Smooth muscle cell of the brain vasculature (primary cell): ENCODE data around the gene KRT76.

Source experiments
- DNase-seq: peaks from one replicate; pipeline ENCODE4 v3.0.0-alpha.2; 2012; ENCODE audit warnings: low read depth, low spot score

KRT76 gene

DNA sequence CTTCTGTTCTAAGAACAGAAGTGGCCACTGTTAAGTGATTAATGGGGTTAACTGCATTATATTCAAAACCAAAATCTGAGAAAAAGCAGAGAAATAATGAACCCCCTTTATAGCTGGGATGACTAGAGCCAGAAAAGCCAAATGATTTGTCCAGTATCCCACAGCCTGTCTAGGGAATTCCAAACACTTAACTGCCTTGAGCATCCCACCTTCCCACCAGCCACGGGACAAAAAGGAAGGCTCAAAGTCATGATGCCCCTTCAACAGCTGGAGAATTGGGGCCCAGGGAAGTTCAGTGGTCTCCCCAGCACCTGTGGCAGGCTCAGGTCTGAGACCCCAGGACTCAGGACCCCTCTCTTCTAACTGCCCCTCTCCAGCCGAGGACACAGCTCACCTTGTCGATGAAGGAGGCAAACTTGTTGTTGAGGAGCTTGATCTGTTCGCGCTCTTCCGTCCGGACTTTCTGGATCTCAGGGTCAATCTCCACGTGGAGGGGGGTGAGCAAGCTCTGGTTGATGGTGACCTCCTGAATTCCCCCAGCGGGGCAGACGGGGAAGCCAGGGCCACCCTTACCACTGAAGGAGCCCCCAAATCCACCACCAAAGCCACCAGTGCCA is 36.2 kb upstream of the KRT76 start:
- DNase-seq: no peak

DNA sequence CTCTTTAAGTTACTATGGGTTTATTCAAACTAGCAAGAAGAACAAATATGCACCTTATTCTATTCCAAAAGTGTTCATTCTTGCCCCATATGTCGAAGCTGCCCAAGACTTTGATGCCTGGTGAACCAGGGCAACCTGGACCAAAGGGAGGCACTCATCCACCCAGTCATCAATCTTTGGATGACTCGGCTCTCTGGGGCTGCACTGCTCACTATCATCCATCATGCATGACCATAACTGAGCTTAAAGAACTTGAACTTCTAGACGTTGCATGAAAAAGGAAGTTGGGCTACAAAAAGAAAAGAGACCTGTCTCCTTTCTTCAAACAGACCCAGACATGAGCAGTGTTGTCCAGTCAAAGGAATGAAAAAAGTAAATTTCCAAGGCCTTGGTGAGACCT is 35.6 kb upstream of the KRT76 start:
- DNase-seq: no peak

DNA sequence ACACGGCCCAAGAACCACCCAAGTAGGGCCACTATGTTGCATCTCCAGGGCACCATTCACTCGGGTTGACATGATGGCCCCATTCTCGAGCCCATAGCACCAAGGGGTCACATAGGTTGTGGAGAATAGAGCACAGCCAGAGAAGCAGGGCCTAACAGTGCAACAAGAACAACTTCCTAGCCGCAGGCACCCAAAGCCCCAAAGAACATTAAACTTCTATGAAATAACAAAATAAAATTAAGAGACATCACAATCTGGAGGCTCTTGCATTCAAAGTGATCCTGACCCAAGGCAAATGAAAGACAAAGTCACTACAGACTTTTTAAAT is 34.9 kb upstream of the KRT76 start:
- DNase-seq: no peak

DNA sequence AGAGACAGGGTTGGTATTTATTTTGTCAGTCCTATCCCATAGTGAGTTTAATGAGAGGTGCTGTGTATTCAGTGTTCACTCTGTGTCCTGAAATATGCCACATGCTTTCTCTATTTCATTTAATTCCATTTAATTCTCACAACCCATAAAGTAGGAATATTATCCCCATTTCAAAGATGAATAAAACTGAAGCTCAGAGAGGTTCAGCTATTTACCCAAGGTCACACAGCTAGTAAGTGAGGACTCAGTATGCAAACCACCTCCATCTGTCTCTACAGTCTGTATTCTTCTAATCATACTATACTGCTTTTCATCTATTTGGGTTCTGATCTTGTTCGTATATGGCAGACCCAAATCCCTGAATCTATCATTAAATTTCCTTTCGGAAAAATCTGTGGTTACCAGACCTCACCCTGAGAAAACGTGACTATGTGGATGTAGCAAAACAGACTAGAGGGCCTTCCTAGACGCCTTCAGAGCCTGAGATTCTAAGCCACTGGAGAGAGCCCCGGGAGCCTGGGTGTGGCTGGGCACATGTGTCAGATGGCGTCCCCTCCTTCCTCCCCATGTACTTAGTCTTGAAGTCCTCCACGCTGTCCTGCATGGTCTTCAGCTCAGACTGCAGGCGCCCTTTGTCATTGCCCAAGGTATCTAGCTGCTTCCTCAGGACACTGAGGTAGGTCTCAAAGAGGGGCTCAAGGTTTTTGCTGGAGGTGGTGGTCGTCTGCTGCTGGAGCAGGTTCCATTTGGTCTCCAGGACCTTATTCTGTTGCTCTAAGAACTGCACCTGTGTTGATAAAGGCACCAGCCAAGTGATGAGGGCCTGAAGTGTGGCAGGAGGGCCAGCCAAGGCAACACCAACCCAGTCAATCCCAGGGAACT is 34.3 kb upstream of the KRT76 start:
- DNase-seq: no peak

DNA sequence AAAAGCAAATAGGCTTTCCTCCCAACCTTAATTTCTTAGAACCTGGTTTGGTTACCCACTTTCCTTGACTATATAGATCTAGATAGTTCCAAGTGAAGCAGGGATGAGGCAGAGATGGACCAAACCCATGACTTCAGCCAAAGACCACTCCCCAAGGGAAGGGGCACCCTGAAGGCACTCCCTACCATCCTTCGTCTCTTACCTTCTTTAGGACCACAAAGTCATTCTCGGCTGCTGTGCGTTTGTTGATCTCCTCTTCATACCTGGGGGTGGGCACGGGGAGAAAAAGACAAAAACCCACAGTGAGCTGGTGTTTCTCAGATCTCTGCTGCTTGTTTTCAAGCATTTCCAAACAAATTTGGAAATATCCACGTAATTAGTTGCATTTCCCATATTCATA is 33.4 kb upstream of the KRT76 start:
- DNase-seq: no peak

DNA sequence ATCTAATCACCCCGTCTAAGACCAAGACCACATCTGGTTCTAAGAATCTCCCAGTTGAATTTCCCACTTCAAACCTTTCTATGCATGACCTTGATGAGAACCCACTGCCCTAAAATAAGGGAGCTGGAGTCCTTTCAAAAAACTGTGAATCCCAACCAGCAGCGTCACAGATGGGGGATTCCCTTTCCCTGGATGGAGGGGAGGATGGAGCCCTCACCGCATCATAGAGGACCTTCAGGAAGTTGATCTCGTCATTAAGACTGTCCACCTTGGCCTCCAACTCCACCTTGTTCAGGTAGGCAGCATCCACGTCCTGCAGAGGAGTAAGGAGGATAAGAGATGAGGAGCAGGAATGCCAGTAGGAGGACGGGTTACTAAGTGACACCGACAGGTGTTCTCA is 32.0 kb upstream of the KRT76 start:
- no peak for DNase-seq

DNA sequence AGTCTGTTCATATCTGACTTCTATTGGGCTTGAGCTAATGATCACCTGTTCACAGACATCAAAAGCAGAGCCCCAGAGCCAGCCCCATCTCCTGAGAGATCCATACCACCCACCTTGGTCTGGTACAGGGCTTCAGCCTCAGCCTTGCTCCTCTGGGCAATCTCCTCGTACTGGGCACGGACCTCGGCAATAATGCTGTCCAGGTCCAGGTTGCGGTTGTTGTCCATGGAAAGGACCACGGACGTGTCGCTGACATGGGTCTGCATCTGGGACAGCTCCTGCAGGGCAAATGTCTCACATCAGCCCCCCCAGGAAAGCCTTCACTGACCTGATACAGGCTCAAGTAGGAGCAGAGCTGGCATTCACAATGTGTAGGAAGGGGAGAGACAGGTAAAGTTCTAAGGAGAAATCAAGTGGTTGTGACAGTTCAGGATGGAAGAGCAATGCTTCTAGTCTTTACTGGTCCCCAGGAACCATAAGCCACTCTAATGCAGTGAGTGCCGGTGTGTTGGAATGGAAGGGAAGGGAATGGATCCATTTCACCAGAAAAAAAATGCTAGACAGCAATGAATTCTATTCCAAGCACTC is 31.5 kb upstream of the KRT76 start:
- no peak for DNase-seq

DNA sequence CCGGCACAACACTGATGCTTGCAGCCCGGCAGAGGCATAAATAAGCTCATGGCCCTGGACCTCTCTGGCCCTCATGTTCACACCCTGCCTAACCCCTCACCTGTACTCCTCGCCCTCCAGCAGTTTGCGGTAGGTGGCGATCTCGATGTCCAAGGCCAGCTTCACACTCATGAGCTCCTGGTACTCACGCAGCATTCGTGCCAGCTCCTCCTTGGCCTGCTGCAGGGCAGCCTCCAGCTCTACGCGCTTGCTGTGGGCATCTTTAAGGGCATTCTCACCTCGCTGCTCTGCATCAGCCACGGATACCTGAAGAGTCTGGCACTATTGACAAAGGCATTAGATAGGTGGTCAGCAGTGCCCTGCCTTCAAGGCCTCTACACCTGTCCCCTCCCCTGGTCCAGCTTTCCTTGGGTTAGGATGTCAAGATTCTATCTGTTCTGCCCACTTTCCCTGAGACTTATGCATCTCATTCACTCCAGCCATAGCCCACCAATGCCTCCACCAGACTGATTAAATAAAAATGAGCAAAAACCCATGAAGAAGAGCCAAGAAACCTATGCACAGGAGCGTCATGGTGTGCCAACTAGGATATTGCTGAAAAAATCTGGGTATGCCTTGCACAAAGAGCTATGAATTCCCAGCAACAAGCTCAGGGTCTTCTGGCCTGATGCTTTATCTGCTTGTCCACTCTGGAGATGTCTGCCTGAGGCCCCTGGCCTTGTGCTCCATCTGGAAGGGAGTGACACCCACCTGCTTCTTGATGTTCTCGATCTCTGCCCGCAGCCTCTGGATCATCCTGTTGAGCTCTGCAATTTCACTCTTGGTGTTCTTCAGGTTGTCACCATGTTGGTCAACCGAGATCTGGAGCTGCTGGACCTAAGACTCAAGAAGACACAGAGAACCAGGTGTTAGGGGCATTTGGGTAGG is 30.7 kb upstream of the KRT76 start:
- DNase-seq: no peak

DNA sequence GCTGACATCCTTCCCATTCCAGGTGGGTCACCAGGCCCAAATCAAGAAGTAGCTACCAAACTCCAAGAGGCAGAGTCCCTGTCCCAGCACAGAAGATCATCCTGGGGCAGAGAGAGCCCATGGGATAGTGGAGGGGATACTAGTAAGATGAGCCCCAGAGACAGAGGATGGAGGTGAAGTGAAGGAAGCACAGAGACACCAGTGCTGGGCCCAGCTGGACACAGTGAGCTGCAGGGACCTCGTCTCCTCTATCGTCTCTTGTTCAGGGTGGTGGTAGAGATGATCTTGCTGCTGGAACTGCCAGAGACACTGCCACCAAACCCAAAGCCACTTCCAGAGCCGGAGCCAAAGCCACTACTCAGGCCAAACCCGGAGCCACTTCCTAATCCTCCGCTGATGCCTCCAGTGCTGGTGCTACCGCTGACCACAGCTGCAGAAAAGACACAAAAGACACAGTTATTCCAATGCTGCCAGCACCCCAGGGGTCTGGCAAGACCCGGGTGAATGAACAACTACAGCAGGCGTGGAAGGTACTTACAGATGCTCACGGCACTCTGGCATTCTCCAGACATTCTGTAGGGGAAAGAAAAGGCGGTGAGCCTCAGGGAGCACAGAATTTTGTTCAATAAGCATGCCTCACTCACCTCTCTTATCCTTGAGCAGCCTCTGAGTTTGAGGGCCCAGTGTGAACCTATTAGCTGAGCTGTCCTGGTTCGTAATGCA is 29.8 kb upstream of the KRT76 start:
- DNase-seq: no peak

DNA sequence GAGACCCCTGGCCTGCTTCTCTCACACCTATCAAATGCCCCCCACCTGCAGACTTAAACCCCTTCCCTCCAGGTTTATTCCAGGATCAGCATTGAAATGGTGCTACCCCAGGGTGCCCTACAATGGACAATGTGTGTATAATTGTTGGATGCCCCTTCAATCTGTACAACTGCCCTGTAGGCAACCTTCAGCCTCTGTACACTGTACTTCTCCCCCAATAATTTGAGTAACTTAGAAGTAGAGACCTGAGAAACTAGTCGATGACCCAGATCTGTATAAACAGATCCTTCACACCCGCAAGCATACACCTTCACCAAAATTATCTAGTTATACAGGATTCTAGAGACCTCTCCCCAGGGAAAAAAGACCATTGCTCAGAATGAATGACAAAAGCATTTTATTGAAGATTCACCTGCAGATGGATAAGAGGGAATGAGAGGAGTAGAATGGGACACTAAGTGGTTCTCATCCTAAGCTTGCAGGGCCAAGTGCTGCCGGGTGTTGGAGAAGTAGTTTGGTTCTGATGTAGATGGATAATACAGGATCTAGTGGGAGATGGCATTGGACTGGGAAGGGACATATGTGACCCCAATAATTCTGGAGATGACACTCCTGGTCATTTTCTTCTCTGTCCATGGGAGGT is 29.1 kb upstream of the KRT76 start:
- no peak for DNase-seq

DNA sequence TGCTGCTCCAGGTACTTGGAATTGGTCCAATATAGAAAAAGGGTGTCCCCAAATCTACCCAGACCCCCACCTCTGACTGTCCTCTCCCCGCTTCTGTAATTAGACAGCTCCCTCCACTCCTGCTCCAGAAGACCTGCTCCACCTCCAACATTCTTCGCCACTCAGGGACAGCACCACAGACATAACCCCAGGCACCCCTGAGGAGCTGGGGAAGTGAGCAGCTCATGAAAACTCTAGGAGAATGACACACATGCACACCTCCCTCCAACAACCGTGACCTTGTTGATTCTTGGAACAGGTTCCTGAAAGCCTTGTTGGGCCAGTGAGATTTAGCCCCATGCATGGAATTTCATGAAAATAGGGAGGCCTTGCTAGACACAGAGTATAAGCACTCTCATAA is 28.6 kb upstream of the KRT76 start:
- DNase-seq: no peak

DNA sequence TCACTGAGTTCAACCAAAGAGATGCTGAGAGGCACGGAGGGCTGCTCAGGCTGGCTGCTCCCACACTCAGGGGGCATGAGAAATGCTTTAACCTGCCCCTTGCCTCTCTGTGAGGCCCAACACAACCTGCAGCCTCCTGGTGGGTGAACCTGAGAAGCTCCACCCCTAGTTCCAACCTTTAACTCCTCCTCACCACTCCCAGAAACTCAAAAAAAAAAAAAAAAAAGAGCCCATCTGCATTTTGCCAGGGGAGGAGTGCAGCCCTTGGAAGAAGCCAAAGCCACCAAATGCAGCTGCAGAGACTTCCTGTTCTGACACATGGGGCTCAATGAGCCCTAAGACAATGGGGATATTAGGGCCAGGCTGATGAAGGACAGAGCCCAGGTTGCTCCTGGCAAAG is 27.9 kb upstream of the KRT76 start:
- no peak for DNase-seq

DNA sequence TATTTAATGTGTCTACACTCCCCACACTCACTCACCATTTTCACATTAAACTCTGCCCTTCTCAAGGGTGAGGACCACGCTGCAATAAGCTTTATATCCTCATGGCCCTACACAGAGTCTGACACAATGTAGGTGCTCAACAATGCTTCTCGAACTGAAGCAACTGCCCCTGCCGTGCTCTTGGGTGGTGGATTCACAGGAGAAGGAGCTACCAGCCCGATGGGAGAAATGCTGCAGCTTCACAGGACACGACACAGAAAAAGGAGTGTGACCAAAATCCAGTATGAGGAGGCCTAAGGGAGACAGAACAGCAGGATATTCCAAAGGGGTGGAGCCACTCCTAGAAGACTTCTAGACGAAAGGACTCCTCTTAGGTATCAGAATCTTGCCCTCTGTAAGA is 25.3 kb upstream of the KRT76 start:
- DNase-seq: no peak

DNA sequence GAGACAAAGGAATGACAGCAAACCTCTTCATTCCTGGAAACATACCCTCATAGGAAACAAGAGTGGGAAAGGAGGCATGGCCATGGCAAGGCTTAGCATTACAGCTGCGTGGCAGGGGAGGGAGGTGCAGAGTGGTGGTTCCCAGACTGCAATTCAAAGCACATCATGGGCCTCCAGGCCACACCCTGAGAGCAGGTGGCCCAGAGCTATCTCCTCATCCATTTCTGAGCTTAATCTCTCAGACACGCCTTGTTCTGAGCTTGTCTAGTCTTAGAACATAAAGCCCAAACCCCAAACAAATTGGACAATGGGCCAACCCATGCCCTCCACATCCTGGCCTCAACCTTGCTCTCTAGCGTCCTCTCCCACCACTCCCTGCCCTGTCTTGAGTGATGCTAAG is 24.6 kb upstream of the KRT76 start:
- no peak for DNase-seq

DNA sequence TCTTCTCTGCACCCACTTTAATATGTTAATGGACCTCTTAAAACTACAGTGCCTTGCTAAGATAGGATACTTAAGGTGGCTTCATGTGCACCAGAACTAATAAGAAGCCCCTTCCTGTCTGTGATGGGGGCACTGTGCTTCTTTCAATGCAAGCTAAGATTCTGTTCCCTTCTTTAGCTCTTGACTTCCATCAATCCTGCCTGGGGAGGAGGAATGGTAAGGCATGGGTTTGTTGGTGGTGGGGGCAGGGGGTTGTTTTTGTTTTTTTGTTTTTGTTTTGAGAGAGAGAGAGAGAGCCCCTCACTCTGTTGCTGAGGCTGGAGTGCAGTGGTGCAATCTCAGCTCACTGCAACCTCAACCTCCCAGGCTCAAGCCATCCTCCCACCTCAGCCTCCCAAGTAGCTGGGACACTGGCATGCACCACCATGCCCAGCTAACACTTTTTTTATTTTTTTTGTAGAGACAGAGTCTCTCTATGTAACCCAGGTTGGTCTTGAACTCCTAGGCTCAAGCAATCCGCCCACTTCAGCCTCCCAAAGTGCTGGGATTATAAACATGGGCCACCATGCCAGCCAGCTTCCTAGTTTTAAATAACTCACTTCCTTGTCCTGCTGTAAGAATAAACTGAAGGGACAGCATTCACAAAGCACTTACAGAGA is 23.2 kb upstream of the KRT76 start:
- no peak for DNase-seq

DNA sequence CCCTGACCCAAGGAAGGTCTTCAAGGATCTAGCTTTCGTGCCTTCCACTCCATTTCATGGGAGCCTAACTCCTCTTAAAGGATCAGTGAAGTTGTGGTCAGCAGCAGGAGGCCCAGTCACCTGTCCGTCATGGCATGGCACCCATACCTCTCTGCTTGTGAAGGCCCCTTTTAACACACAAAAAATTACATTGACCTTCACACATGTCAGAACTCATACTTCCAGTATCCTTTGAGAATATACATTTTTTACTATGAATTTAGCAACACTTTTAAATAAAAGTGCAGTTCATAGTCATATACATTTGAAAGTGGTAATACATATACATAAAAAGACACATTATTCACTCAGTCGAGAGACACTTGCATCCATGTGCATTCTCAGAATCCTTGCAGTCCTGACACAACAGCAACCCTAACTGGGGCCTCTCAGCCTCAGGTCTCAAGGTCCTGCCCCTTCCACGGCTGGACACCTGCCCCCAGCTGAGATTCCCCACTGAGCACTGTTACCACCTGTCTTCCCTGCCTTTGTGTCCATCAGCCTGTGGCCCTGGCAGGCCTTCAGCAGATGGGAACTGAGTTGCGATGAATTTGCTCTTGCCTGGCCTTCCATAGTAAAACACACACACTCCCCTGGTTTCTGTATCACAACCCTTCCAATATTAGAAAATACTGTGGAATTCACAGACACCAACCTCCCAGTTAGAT is 22.5 kb upstream of the KRT76 start:
- no peak for DNase-seq

DNA sequence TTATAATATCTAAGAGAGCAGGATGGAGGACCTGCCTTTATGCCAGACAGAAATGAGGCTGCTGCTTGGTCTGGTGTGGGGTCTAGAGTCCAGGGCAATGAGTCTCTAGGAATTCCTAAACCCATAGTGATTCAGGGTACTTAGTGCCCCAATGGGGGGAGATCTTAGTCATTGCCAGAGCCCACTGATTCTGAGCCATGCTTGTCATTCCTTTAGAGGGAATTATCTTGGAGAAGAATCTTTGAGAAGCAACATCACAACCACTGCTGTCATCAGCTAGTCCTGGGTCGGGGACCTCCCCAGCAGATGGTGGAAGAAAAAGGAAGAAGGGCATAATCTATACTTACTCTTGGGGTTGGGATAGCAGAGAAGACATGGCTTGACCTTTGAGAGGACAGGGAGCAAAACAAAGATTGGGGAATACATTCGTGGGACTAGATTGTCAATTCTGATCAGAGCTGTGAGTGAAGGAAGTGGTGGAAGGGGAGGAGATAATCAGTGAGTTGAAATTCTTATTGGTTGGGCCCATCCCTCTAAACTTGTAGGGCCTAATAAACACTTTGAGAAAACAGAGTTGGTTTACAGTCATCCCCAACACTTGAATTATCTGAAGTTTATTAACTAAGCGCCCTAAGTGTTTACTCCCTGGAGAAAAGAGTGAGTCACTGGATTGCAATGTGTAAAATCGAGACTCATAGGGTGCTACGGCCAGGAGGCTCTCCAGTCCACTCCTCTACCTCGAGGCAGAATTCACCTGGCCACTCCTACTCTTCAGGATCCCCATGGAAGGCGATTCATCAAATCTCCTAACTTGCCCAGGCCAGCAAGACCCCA is 21.7 kb upstream of the KRT76 start:
- DNase-seq: no peak

DNA sequence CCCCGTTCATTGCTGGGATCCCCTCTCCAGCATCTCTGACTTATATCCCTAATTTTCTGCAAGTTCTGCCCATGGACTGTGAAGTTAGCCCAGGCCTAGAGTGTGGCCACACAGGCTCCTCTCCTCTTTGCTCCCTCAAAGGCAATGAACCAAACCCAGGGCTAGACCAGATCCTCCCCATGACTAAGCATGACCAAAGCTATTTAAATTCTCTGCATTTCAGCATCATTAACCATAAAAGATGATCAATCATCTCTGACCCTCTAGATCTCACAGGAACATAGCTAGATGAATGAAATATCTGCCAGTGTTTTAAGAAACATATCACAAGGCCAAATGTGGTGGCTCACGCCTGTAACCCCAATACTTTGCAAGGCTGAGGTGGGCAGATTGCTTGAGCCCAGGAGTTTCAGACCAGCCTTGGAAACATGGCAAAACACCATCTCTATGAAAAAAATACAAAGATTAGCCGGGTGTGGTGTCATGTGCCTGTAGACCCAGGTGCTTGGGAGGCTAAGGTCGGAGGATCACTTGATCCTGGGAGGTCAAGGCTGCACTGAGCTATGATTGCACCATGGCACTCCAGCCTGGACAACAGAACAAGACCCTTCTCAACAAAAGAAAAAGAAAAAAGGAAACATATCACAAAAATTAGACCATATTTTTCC is 21.0 kb upstream of the KRT76 start:
- DNase-seq: no peak
